ENCODE results near the gene BLID. TPM values are rescaled to one million over a fixed set of nuclear protein-coding genes. Genes with fewer than 3 reads are reported as not detected.

Gene BLID
- total RNA-seq, 4 donors from 2014 or later = 0.66 TPM; not detected in 3

DNA sequence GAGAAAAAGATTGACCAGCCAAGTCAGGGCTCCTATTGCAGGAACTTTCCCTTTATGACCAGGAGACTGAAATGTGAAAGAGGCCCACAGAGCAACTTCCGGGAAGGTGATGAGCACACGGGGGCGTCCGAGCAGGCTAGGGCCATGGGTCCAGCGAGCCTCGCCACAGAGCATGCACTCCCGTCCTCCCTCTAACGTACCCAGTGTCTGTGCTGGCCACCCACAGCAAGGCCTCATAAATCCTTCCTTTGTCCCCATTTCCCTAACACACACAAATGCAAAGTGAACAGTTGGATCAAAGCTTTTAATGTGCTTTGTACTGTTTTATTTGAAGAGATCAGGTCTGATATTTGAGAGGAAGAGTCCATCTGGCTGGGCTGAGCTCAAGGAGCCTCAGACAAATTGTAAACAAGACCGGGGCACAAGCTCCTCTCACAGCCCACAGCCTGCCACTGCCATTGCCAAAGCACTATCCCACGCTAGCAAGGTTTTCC is 44.3 kb downstream of the BLID start:
- Histone ChIP-seq H3K4me3 (no peak overlapping the region), H3K27me3 (no peaks in the 10 kb centered on the region), H3K27ac (no peak overlapping the region), H3K36me3 (no peaks in the 10 kb centered on the region), H3K9me3 (no peaks in the 10 kb centered on the region), H3K4me1 (peaks cover 0 to 9% of the 10 kb centered on the region in 2 donors)
- ATAC-seq (no peak), DNase-seq (no peak)
- intact Hi-C loops (cut with DNase I; ENCODE audit: low total_unique reads) = no loop called here
- in situ Hi-C loops (cut with MboI; ENCODE audit: low sequenced_read_pairs in 4 of 4) = no loop called here
- TF ChIP-seq, protein P1, sequence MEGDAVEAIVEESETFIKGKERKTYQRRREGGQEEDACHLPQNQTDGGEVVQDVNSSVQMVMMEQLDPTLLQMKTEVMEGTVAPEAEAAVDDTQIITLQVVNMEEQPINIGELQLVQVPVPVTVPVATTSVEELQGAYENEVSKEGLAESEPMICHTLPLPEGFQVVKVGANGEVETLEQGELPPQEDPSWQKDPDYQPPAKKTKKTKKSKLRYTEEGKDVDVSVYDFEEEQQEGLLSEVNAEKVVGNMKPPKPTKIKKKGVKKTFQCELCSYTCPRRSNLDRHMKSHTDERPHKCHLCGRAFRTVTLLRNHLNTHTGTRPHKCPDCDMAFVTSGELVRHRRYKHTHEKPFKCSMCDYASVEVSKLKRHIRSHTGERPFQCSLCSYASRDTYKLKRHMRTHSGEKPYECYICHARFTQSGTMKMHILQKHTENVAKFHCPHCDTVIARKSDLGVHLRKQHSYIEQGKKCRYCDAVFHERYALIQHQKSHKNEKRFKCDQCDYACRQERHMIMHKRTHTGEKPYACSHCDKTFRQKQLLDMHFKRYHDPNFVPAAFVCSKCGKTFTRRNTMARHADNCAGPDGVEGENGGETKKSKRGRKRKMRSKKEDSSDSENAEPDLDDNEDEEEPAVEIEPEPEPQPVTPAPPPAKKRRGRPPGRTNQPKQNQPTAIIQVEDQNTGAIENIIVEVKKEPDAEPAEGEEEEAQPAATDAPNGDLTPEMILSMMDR (IDR thresholded peaks at IDR 0.05 in 4 of 5, conservative IDR thresholded peaks at IDR 0.05 in 1 of 5) = no peak
- no peak for TF ChIP-seq POLR2A (IDR thresholded peaks at IDR 0.05)

DNA sequence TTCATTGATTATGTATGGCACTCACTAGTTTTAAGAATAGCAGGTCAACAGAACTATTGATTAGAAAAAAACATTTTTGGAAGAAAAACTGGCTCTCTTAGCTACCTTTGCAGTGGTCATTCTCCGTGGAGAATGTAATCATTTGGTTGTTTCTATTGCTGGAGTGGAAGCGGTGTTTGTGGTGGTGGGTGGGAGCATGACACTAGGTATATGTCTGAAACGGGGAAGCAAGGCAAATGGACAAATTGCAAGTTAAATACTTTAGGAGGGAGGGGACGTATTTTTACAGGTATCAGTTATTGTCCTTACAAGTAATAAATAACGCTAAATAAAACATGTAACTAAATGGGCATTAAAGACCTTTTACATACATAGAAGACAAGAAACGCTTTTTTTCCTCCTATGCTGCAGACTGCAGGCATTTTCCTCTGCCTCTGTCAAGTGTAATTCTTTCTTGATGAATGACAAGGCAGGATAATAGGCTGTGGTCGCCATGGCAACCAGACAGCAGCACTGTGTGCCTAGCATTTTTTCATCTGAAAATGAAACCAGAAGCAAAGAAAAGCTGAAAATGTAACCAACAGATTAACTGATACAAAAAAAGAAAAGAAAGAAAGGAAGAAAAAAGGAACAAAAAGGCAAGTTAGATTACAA is 46.2 kb downstream of the BLID start:
- H3K27me3 ChIP-seq = no peaks in the 10 kb centered on the region
- H3K4me1 ChIP-seq = peaks cover 0 to 9% of the 10 kb centered on the region in 2 donors
- H3K4me3 ChIP-seq = no peak overlapping the region
- H3K9me3 ChIP-seq = no peaks in the 10 kb centered on the region
- intact Hi-C loops (cut with DNase I; ENCODE audit: low total_unique reads) (no loop called here), in situ Hi-C loops (cut with MboI; ENCODE audit: low sequenced_read_pairs in 4 of 4) (no loop called here)
- no peak for DNase-seq
- H3K36me3 ChIP-seq = no peaks in the 10 kb centered on the region
- no peak overlapping the region for H3K27ac ChIP-seq
- no peak for ATAC-seq
- TF ChIP-seq, protein P1 (IDR thresholded peaks at IDR 0.05 in 4 of 5, conservative IDR thresholded peaks at IDR 0.05 in 1 of 5) = no peak
- TF ChIP-seq POLR2A (IDR thresholded peaks at IDR 0.05) = no peak

DNA sequence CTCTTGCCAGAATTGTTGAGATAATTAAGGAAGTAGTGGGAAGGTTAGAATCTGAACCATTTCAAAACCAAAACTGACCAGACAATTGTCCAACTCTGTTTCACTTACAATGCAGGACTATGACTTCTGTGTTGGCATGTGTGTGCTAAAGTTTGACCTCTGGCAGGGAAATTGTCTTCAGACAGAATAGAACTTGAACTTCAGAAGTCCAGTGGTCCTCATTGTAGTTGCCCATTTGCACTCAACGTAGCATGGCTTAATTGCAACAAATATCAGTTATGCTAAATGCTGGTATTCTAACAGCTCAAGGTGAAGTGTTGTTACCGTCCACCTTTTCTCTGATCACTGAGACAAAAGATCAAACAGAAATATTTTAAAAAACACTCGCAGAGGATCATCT is 47.2 kb downstream of the BLID start:
- Histone ChIP-seq H3K4me1 (peaks cover 0 to 2% of the 10 kb centered on the region in 2 donors), H3K36me3 (no peaks in the 10 kb centered on the region), H3K27me3 (no peaks in the 10 kb centered on the region), H3K9me3 (no peaks in the 10 kb centered on the region), H3K4me3 (no peak overlapping the region), H3K27ac (no peak overlapping the region)
- intact Hi-C loops (cut with DNase I; ENCODE audit: low total_unique reads) (no loop called here), in situ Hi-C loops (cut with MboI; ENCODE audit: low sequenced_read_pairs in 4 of 4) (no loop called here)
- TF ChIP-seq POLR2A (IDR thresholded peaks at IDR 0.05) = no peak
- TF ChIP-seq, protein P1 (IDR thresholded peaks at IDR 0.05 in 4 of 5, conservative IDR thresholded peaks at IDR 0.05 in 1 of 5) = no peak
- ATAC-seq (no peak), DNase-seq (no peak)

DNA sequence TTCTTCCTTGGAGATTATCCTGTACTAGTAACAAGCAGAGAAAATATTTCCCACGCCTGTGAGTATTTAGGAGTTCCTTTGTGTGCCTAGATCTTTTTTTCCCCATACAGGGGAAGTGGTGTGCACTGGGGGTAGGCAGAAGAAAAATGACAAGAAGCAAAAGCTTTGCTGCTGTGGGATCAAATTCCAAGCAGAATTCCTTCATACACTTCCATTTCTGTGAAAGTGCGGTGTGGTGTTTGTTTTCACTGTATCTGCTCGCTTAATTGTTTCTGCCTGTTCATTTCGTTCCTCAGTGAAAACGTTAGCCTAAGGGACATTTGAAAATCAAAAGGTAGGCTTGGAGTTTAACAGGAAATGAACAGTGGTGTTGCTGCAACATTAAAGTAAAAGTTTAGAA is 47.9 kb downstream of the BLID start:
- Histone ChIP-seq H3K4me1 (no peaks in the 10 kb centered on the region), H3K9me3 (no peaks in the 10 kb centered on the region), H3K4me3 (no peak overlapping the region), H3K27me3 (no peaks in the 10 kb centered on the region), H3K36me3 (no peaks in the 10 kb centered on the region), H3K27ac (no peak overlapping the region)
- DNase-seq (no peak), ATAC-seq (no peak)
- intact Hi-C loops (cut with DNase I; ENCODE audit: low total_unique reads) (no loop called here), in situ Hi-C loops (cut with MboI; ENCODE audit: low sequenced_read_pairs in 4 of 4) (no loop called here)
- TF ChIP-seq, protein P1 (IDR thresholded peaks at IDR 0.05 in 4 of 5, conservative IDR thresholded peaks at IDR 0.05 in 1 of 5) = no peak
- no peak for TF ChIP-seq POLR2A (IDR thresholded peaks at IDR 0.05)

MicroRNA genes within 50 kb of the gene (microRNA counts, 767-probe panel; counts per million panel counts)
- microRNA hsa-let-7a-5p = 16,092 to 16,424 counts per million in 2 donors
- 8,334 to 9,219 counts per million in 2 donors for microRNA hsa-miR-100-5p
- 11,737 to 12,090 counts per million in 2 donors for microRNA hsa-miR-125b-5p

Small RNA genes lying within 50 kb of the gene (microRNA-seq; reads per million reads assigned to microRNA genes)
- gene MIR100 (ENCODE audit: borderline replicate concordance in 2 of 2) = 4,283 to 4,998 reads per million in 2 donors
- gene MIR125B1 (ENCODE audit: borderline replicate concordance in 2 of 2) = 252 to 262 reads per million in 2 donors
- 712 to 793 reads per million in 2 donors for gene MIRLET7A2 (ENCODE audit: borderline replicate concordance in 2 of 2)

All from gastrocnemius medialis (tissue), 4 donors.